Fibroblast of skin of left biceps (primary cell): ENCODE results near the gene PPARA.

Experiments used
- DNase-seq, 2 experiments: peaks; one replicate each; pipeline ENCODE4 v3.0.0-alpha.2; 2013; ENCODE audit warnings: low read depth in 2 of 2

Gene PPARA

DNA sequence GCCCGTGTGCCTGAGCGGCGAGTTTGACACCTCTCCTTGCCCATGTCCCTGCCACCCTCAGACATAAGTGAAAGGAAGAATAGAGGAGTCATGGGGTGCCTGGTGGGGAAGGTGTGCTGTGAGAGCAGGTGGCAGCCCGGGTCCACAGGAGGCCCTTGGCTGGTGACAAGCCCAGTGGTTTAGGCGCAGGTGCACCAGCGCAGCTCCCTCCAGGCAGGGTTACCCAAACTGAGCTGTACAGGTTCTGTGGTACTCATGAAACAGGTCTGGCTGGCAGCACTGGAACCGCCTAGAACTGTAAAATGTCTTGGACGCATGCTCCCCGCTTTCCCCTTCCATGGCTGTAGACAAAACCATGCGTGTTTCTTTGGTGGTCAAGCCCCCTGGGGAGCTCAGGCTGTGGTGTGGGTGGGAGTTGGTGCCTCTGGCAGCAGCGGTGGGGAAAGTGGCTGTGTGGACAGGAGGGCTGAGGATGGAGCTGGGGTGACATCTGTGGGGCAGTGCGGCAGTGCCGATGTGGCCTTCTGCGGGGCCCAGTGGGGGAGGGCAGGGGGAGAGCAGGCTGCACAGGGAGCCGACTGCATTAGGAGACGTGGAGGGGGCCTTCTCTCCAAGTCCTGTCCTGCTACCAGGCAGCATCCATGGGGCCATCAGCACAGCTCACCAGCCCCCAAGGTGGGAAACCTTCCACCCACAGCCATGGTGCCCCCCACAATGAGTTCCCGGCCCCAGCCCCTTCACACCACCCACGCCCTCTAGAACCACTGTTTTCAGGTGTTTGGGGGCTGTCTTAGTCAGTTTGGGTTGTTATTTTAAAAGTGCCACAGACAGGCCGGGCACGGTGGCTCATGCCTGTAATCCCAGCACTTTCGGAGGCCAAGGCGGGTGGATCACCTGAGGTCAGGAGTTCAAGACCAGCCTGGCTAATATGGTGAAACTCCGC lies 140.8 kb downstream of the PPARA start:
- no peak for DNase-seq

DNA sequence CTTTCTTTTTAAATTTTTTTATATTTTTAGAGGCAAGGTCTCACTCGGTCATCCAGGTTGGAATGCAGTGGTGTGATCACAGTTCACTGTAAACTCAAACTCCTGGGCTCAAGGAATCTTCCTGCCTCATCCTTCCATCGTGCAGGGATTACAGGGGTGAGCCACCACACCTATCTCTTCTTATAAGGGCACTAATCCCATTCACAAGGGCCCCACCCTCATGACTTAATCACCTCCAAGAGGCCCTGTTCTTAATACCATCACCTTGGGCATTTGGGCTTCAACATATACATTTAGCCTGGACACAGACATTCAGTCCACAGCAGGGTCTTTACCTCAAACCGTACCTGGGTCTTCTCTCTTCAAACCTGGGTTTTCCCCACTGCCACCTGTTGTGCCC lies 141.8 kb downstream of the PPARA start:
- DNase-seq = no peak

- DNase-seq = no peak
Measured at GRCh38 chr22:46292732-46293131, 142.4 kb downstream of the PPARA start.
